GM12874 (cell line): ENCODE data around the gene CD99.

Source experiments
- CTCF ChIP-seq: IDR thresholded peaks from 2 replicates; pipeline ENCODE4 v1.5.1; 2011; ENCODE audit warnings: low read depth, mild to moderate bottlenecking, control low read depth, low read length, moderate library complexity; ENCODE audit not compliant: insufficient read depth

CD99 gene, protein sequence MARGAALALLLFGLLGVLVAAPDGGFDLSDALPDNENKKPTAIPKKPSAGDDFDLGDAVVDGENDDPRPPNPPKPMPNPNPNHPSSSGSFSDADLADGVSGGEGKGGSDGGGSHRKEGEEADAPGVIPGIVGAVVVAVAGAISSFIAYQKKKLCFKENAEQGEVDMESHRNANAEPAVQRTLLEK

GRCh38 chrX:2690856-2691542 is at the start of gene CD99:
Gene CD99, plus strand, starts transcription at chrX:2691295. Its CDS starts 66 bp downstream, at chrX:2691361.
- TF ChIP-seq CTCF, result no peak

DNA sequence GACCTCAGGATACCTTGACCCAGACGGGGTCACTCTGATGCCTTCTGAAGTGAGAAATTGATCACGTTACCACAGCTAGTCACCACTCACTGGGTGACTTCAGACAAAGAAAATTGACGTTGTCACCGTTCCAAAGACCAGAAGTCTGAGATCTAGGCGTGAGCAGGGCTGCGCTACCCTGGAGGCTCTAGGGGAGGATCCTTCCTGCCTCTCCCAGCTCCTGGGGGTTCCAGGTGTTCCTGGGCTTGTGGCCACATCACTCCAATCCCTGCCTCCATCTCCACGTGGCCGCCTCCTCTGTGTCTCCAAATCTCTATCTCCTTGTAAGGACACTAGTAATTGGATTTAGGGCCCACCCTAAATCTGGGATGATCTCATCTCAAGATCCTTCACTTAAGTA is 48.9 kb upstream of the CD99 start:
- no peak for TF ChIP-seq CTCF

DNA sequence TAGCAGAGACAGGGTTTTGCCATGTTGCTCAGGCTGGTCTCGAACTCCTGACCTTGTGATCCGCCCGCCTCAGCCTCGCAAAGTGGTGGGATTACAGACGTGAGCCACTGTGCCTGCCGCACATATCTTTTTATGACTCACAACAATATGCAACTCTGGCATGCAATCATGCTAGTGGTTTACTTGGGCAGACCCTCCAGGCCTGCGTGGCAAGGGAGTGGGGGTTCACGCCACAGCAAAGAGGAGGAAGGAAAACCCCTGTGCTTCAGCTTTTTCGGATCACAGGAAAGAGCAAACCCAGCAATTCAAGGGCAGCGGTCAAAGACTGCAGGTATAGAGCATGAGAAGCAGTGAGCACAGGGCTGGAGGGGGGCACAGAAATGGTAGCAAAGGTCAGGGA is 48.3 kb upstream of the CD99 start:
- TF ChIP-seq CTCF, result no peak

- TF ChIP-seq CTCF, result no peak
These were observed 47.2 kb upstream of the CD99 start for GRCh38 chrX:2643880-2644279.

- no peak for TF ChIP-seq CTCF
These were observed 45.5 kb upstream of the CD99 start for GRCh38 chrX:2645563-2645962.

DNA sequence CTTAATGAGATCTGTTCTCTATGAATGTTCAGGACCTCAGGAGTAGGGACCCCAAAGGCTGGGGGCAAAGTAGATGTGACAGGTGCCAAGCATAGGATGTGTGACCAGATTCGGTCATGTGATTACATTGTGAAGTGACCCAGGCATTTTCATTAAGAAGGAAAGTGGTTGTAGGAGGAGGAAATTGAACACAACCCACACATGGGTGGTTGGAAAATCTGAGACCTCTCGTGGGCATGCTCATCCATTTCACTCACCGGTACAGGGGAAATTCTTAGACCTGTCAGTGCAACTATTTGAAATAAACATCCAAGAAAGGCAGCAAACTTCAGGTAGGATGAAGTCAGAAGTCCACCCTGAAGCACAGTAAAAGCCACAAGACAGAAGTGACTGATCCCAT is 43.5 kb upstream of the CD99 start:
- no peak for TF ChIP-seq CTCF

- TF ChIP-seq CTCF, result no peak
These were observed 41.1 kb upstream of the CD99 start for GRCh38 chrX:2650037-2650436.
